GM23338 (cell line): ENCODE data around the gene RNF157. TPM values are rescaled to one million over a fixed set of nuclear protein-coding genes. Genes with fewer than 3 reads are reported as not detected.

ENCODE experiments used
- ATAC-seq: fragments of 200-7000 bp; cut with Tn5 transposase; 3 replicates; pipeline ENCODE4 v1.9.1; 2020
- DNase-seq: peaks from one replicate; pipeline ENCODE4 v3.0.0-alpha.2; 2015; ENCODE audit warnings: low spot score
- H2AFZ ChIP-seq: fragments of 200-600 bp; sonication (generic); 2 replicates; pipeline ENCODE4 v1.8.0; 2016; ENCODE audit warnings: antibody characterized with exemption, mild to moderate bottlenecking, moderate library complexity
- H3F3A ChIP-seq: fragments of 200-600 bp; sonication (generic); replicated peaks from 2 replicates; pipeline ENCODE4 v1.8.0; 2017; ENCODE audit warnings: antibody characterized with exemption, mixed run types, low read depth
- H3K27ac ChIP-seq: fragments of 200-600 bp; sonication (generic); 2 replicates; pipeline ENCODE4 v1.6.1; 2016; ENCODE audit warnings: low read depth
- H3K27me3 ChIP-seq: fragments of 200-600 bp; sonication (generic); 2 replicates; pipeline ENCODE4 v1.8.0; 2016; ENCODE audit warnings: mild to moderate bottlenecking, mixed run types, moderate library complexity; ENCODE audit not compliant: insufficient read depth
- H3K36me3 ChIP-seq: fragments of 200-600 bp; sonication (generic); 2 replicates; pipeline ENCODE4 v1.8.0; 2016; ENCODE audit warnings: mild to moderate bottlenecking; ENCODE audit not compliant: insufficient read depth
- H3K4me1 ChIP-seq: fragments of 200-600 bp; sonication (generic); 2 replicates; pipeline ENCODE4 v1.8.0; 2016; ENCODE audit warnings: mild to moderate bottlenecking, moderate library complexity; ENCODE audit not compliant: insufficient read depth
- H3K4me2 ChIP-seq: fragments of 200-600 bp; sonication (generic); 2 replicates; pipeline ENCODE4 v1.7.1; 2017; ENCODE audit warnings: mixed run types
- H3K4me3 ChIP-seq: fragments of 200-600 bp; sonication (generic); 2 replicates; pipeline ENCODE4 v1.6.1; 2016; ENCODE audit warnings: mixed run types
- H3K79me2 ChIP-seq: fragments of 200-600 bp; sonication (generic); replicated peaks from 2 replicates; pipeline ENCODE4 v1.8.0; 2017; ENCODE audit warnings: mild to moderate bottlenecking; ENCODE audit not compliant: insufficient read depth
- H3K9me2 ChIP-seq: fragments of 200-600 bp; sonication (generic); 2 replicates; pipeline ENCODE4 v1.8.0; 2017; ENCODE audit not compliant: insufficient read depth
- H4K20me1 ChIP-seq: fragments of 200-600 bp; sonication (generic); replicated peaks from 2 replicates; pipeline ENCODE4 v1.8.0; 2017; ENCODE audit warnings: mild to moderate bottlenecking; ENCODE audit not compliant: insufficient read depth
- H3K27ac Mint-ChIP-seq: 2 replicates; pipeline ENCODE4 v1.8.0; 2020; ENCODE audit warnings: inconsistent platforms, mild to moderate bottlenecking, moderate library complexity, mixed read lengths
- H3K27me3 Mint-ChIP-seq: 3 replicates; pipeline ENCODE4 v1.8.0; 2022; ENCODE audit warnings: low read depth, mild to moderate bottlenecking, moderate library complexity, mixed read lengths, inconsistent platforms; ENCODE audit not compliant: insufficient read depth, poor library complexity
- H3K36me3 Mint-ChIP-seq: 3 replicates; pipeline ENCODE4 v1.8.0; 2021; ENCODE audit warnings: low read depth, mild to moderate bottlenecking, inconsistent platforms, moderate library complexity, mixed read lengths
- H3K4me1 Mint-ChIP-seq: 3 replicates; pipeline ENCODE4 v1.8.0; 2020; ENCODE audit warnings: mild to moderate bottlenecking, inconsistent platforms, mixed read lengths
- H3K4me3 Mint-ChIP-seq: 3 replicates; pipeline ENCODE4 v1.8.0; 2021; ENCODE audit warnings: moderate library complexity, mild to moderate bottlenecking, inconsistent platforms, mixed read lengths
- H3K9me3 Mint-ChIP-seq: 3 replicates; pipeline ENCODE4 v1.8.0; 2020; ENCODE audit warnings: moderate library complexity, mild to moderate bottlenecking, inconsistent platforms, mixed read lengths
- EZH2 ChIP-seq: fragments of 200-600 bp; sonication (generic); IDR thresholded peaks from one replicate; pipeline ENCODE4 v1.8.0; 2017; ENCODE audit warnings: antibody characterized with exemption, mild to moderate bottlenecking, low read depth; ENCODE audit not compliant: unreplicated experiment
- EZH2phosphoT487 ChIP-seq: fragments of 200-600 bp; sonication (generic); IDR thresholded peaks from one replicate; pipeline ENCODE4 v1.8.1; 2018; ENCODE audit warnings: antibody characterized with exemption; ENCODE audit not compliant: unreplicated experiment
- NANOG ChIP-seq: IDR thresholded peaks from 2 replicates; pipeline ENCODE4 v1.6.1; 2016; ENCODE audit warnings: antibody characterized with exemption, borderline replicate concordance
- REST ChIP-seq: IDR thresholded peaks from one replicate; pipeline ENCODE4 v1.6.1; 2018; ENCODE audit warnings: antibody characterized with exemption; ENCODE audit not compliant: unreplicated experiment
- STAT1 ChIP-seq: IDR thresholded peaks from one replicate; pipeline ENCODE4 v1.6.1; 2016; ENCODE audit warnings: antibody characterized with exemption; ENCODE audit not compliant: unreplicated experiment
- ZNF114 ChIP-seq: fragments of 250-450 bp; sonication (Bioruptor Pico); IDR thresholded peaks from 2 replicates; pipeline ENCODE4 v1.5.0; 2020; ENCODE audit warnings: mild to moderate bottlenecking, moderate library complexity
- ZNF331 ChIP-seq: fragments of 250-450 bp; sonication (Bioruptor Pico); IDR thresholded peaks from 2 replicates; pipeline ENCODE4 v1.5.0; 2020; ENCODE audit warnings: low read depth, mild to moderate bottlenecking, moderate library complexity
- polyA plus RNA-seq: library from polyadenylated mRNA; unstranded; fragments of >200 nt; fragmentation: Nextera tagmentation; extraction: Ambion mirVana; gene quantifications from 2 replicates; pipeline ENCODE4 v1.2.1, GENCODE V29; 2016
- total RNA-seq: library from RNA; depleted of rRNA; stranded (reverse); fragments of >200 nt; shearing (Covaris generic); gene quantifications from 2 replicates; pipeline ENCODE4 v1.2.3, GENCODE V29; 2014
- TF ChIP-seq, protein P1 (sequence below): IDR thresholded peaks from 2 replicates; pipeline ENCODE4 v1.6.1; 2016; ENCODE audit warnings: antibody characterized with exemption

The RNF157 gene
- total and polyA plus RNA-seq, 2 experiments from 2014 or later: 7.8 to 11.7 TPM

DNA sequence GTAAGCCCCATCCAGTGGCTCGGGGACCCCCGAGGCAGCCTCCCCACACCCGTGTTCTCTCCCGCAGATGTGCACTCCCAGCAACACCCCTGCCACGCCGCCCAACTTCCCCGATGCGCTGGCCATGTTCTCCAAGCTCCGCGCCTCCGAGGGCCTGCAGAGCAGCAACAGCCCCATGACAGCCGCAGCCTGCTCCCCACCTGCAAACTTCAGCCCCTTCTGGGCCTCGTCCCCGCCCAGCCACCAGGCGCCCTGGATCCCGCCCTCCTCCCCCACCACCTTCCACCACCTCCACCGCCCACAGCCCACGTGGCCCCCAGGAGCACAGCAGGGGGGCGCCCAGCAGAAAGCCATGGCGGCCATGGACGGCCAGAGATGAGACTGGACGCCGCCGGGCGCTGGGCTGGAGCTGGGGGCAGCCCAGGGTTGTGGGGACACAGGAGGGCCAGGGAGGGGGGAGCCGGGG, 29.9 kb upstream of the RNF157 start (continued):
- no peak for TF ChIP-seq NANOG
- no peak for TF ChIP-seq ZNF331

DNA sequence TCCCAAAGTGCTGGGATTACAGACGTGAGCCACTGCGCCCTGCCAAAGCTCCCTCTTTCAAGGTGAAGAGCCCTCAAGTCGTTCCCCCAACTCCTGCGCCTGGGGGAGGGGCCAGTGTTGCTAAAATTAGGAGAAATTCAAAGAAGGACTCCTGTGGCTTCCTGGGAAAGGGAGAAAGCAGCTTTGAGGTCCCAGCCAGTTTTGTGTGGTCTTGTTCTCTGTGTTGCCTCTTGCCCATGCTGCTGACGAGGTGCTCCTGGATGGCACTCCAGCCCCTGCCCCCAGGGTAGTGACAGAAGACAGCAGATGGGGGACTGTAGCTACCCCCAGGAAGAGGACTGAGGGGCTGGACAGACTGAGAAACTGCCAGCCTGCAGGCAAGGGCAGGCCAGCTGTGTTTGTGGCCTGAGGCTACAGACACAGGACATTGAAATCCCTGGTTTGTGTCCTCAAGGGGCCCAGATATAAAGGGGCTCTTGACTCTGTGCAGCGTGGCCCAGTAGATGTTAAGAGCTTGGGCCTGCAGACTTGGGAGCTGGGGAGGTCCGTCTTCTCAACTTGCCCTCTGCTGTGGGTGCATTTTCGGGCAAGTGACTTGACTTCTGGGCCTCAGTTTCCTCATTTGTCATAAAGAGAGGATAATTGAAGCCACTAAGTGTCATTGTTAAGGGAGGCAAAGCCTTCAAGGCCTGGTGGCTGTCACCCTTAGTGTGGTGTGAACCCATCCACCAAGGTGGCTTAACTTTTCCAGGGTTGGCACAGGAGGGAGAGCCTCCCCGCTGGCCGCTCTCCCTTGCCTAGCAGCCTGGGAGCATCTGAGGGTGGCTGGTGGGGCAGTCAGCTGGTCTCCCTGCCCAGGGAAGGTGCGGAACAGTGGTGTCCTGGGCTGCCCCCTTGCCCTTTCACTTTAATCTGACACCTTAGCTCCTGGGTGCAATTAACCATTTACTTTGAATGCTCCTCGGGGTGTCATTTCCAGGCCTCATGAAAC, 29.0 kb upstream of the RNF157 start:
- ATAC-seq: no peak
- no peak overlapping the region for H2AFZ ChIP-seq
- H3K9me2 ChIP-seq: no peaks in the 10 kb centered on the region
- H3K79me2 ChIP-seq: peaks cover 21% of the 10 kb centered on the region
- H3K27ac ChIP-seq: peak overlapping the region; percentile 72; the same call in 1 of the 2 replicates
- H3K27me3 Mint-ChIP-seq: peaks cover 22% of the 10 kb centered on the region
- no peaks in the 10 kb centered on the region for H3K27me3 ChIP-seq
- no peak for TF ChIP-seq STAT1
- no peak for TF ChIP-seq EZH2phosphoT487
- TF ChIP-seq ZNF114 (CRISPR knock-in tag): no peak
- TF ChIP-seq REST: no peak
- TF ChIP-seq, protein P1, sequence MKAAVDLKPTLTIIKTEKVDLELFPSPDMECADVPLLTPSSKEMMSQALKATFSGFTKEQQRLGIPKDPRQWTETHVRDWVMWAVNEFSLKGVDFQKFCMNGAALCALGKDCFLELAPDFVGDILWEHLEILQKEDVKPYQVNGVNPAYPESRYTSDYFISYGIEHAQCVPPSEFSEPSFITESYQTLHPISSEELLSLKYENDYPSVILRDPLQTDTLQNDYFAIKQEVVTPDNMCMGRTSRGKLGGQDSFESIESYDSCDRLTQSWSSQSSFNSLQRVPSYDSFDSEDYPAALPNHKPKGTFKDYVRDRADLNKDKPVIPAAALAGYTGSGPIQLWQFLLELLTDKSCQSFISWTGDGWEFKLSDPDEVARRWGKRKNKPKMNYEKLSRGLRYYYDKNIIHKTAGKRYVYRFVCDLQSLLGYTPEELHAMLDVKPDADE: no peak
- no peak for TF ChIP-seq EZH2
- DNase-seq: peak; percentile 53
- peaks cover 3% of the 10 kb centered on the region; the same call in 1 of the 2 replicates for H3F3A ChIP-seq
- H3K4me3 Mint-ChIP-seq: no peak overlapping the region
- no peak overlapping the region for H3K4me3 ChIP-seq
- no peaks in the 10 kb centered on the region for H3K36me3 ChIP-seq
- H3K27ac Mint-ChIP-seq: peak overlapping the region; percentile 92
- H4K20me1 ChIP-seq: no peaks in the 10 kb centered on the region
- H3K4me2 ChIP-seq: peak overlapping the region; percentile 48; the same call in 1 of the 2 replicates
- peaks cover 55% of the 10 kb centered on the region for H3K4me1 Mint-ChIP-seq
- no peaks in the 10 kb centered on the region for H3K9me3 Mint-ChIP-seq
- H3K36me3 Mint-ChIP-seq: peaks cover 11% of the 10 kb centered on the region; the same call in 2 of the 3 replicates
- H3K4me1 ChIP-seq: peaks cover 29% of the 10 kb centered on the region
